Measurements from ENCODE around the gene BLVRB. TPM values are rescaled to one million over a fixed set of nuclear protein-coding genes. Genes with fewer than 3 reads are reported as not detected.
"Not testable (repeated sequence)": the region's sequence is repeated elsewhere in the genome, so short reads cannot be mapped to it uniquely, and the experiment has no call there.

The BLVRB gene
- total and polyA plus RNA-seq, 2 experiments from 2014 or later: 43.7 to 53.7 TPM

- no peak for TF ChIP-seq ETS1 (IDR thresholded peaks at IDR 0.05)
- no peak for TF ChIP-seq EZH2 (IDR thresholded peaks at IDR 0.05; ENCODE audit: low read depth, unreplicated experiment)
Observed at GRCh38 chr19:40502081-40502480, 36.5 kb upstream of the BLVRB start (continued).

DNA sequence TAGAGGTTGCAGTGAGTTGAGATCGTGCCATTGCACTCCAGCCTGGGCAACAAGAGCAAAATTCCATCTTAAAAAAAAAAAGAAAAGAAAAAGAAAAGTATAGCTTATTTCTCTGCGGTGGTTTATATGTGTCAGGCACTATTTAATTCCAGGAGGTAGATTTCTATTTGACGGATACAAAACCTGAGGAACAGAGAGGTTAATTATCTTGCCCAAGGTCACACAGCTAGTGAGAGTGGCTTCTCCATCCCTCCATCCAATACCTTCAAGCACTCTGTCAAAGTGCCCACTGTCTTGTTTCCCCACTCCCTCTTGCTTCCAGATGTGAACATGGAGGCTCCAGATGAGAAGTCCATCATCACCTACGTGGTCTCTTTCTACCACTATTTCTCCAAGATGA is 36.1 kb upstream of the BLVRB start:
- Histone ChIP-seq H3K27ac (ENCODE audit: low read depth) (no peak overlapping the region), H3K4me1 (ENCODE audit: insufficient read depth) (no peaks in the 10 kb centered on the region), H3F3A (replicated peaks; ENCODE audit: low read depth) (no peaks in the 10 kb centered on the region), H3K4me2 (no peak overlapping the region), H3K79me2 (replicated peaks; ENCODE audit: insufficient read depth) (no peaks in the 10 kb centered on the region), H3K36me3 (ENCODE audit: insufficient read depth) (no peaks in the 10 kb centered on the region), H2AFZ (no peak overlapping the region), H4K20me1 (replicated peaks; ENCODE audit: insufficient read depth) (no peaks in the 10 kb centered on the region), H3K9me2 (ENCODE audit: insufficient read depth) (no peaks in the 10 kb centered on the region), H3K4me3 (no peak overlapping the region), H3K27me3 (ENCODE audit: insufficient read depth) (peaks cover 5% of the 10 kb centered on the region; the same call in 1 of the 2 replicates)
- TF ChIP-seq ETS1 (IDR thresholded peaks at IDR 0.05): no peak
- TF ChIP-seq EZH2 (IDR thresholded peaks at IDR 0.05; ENCODE audit: low read depth, unreplicated experiment): no peak
- TF ChIP-seq STAT1 (IDR thresholded peaks at IDR 0.05; ENCODE audit: unreplicated experiment): no peak
- TF ChIP-seq NANOG (IDR thresholded peaks at IDR 0.05; ENCODE audit: borderline replicate concordance): no peak
- no peak for TF ChIP-seq ZNF114 (CRISPR knock-in tag; IDR thresholded peaks at IDR 0.05)
- ATAC-seq (no peak), DNase-seq (ENCODE audit: low spot score) (no peak)
- no peaks in the 10 kb centered on the region for H3K9me3 Mint-ChIP-seq
- no peak overlapping the region for H3K4me3 Mint-ChIP-seq
- H3K36me3 Mint-ChIP-seq (ENCODE audit: low read depth): no peaks in the 10 kb centered on the region; the same call in 2 of the 3 replicates
- no peak overlapping the region for H3K27ac Mint-ChIP-seq
- H3K27me3 Mint-ChIP-seq (ENCODE audit: insufficient read depth, low read depth, poor library complexity): peaks cover 23% of the 10 kb centered on the region
- no peaks in the 10 kb centered on the region; the same call in 2 of the 3 replicates for H3K4me1 Mint-ChIP-seq

DNA sequence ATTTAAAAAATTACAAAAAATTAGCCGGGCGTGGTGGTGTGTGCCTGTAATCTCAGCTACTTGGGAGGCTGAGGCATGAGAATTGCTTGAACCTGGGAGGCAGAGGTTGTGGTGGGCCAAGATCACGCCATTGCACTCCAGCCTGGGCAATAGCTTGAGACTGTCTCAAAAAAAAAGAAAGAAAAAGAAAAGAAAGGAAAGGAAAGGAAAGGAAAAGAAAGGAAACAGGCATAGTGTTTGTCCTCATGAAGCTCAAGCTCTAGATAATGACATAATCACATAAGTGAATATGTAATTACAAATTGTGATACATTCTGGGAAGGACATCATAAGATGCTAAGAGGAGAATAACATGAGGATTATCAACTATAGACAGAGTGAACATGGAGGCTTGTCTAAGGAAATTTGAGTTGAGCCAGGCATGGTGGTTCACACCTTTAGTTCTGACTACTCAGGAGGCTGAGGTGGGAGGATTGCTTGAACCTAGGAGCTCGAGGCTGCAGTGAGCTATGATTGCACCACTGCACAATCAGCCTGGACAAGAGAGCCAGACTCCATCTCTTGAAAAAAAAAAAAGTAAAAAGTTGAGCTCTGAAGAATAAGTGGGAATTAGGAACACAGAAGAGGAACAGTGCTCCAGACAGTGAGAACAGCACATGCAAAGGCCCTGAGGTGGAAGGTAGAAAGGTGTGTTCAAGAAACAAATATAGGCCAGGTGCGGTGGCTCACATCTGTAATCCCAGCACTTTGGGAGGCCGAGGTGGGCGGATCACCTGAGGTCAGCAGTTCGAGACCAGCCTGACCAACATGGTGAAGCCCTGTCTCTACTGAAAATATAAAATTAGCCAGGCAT is 35.4 kb upstream of the BLVRB start:
- not testable (repeated sequence) for H3K9me3 Mint-ChIP-seq

More for the DNA sequence above, 35.4 kb upstream of the BLVRB start:
- not testable (repeated sequence) for H3K4me3 ChIP-seq; H3K4me1 Mint-ChIP-seq; H2AFZ ChIP-seq; H3K4me2 ChIP-seq; H3K36me3 Mint-ChIP-seq (ENCODE audit: low read depth); H3K9me2 ChIP-seq (ENCODE audit: insufficient read depth); H3K4me1 ChIP-seq (ENCODE audit: insufficient read depth); H4K20me1 ChIP-seq (replicated peaks; ENCODE audit: insufficient read depth); H3K27ac ChIP-seq (ENCODE audit: low read depth); H3K4me3 Mint-ChIP-seq; DNase-seq (ENCODE audit: low spot score); ATAC-seq; H3F3A ChIP-seq (replicated peaks; ENCODE audit: low read depth); H3K27me3 ChIP-seq (ENCODE audit: insufficient read depth); H3K36me3 ChIP-seq (ENCODE audit: insufficient read depth); H3K79me2 ChIP-seq (replicated peaks; ENCODE audit: insufficient read depth); H3K27ac Mint-ChIP-seq
- H3K27me3 Mint-ChIP-seq (ENCODE audit: insufficient read depth, low read depth, poor library complexity): peaks cover 22% of the 10 kb centered on the region
